HT-29 (cell line): ENCODE data around the gene SSC5D. TPM values are rescaled to one million over a fixed set of nuclear protein-coding genes. Genes with fewer than 3 reads are reported as not detected.
A peak's percentile ranks its signal among the peaks of the same experiment; 100 is the strongest.
"Not testable (repeated sequence)": the region's sequence is repeated elsewhere in the genome, so short reads cannot be mapped to it uniquely, and the experiment has no call there.

Experiments used
- DNase-seq: peaks from one replicate; pipeline ENCODE4 v3.0.0-alpha.2; 2015; ENCODE audit warnings: low spot score
- total RNA-seq: library from RNA; depleted of rRNA; stranded (reverse); fragments of >200 nt; shearing (Covaris generic); gene quantifications from 2 replicates; pipeline ENCODE4 v1.2.3, GENCODE V29; 2014; rRNA removed

Gene SSC5D
- total RNA-seq: 0.18 TPM in 1 of 2 replicates, not detected in the other

DNA sequence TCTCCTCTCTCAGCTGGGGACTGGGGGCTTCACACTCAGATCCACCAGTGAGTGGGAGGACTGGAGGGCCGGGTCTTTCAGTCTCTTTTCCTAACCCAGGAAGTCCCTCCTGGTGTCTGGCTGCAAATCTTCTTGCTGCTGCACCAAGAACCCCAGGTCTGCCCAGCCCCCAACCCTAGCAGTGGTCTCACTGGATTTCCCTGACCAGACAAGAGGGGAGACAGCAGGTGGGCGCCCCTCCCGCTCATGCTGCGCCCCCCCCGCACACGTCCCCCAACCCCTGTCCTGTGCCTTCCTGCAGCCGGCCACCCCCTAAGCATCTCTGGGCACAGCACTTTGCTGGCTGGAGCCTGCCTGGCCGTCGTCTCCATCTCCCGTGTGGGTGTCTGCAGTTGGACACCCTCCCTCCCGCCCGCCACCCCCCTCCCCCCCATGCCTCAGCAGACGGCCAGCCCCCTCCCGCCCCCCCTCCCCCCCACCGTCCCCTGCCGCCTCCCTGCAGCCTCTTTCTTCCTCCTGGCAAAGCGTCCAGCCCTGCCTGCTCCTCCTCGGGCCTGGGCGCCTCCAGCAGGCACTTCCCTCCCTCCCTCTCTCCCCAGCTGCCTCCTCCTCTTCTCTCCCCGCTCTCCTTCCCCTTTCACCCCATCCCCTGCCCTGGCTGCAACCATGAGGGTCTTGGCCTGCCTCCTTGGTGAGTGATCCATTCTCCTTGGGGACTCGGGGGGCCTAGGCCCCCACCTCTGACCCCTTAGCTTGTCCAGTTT lies at the start of gene SSC5D:
Gene SSC5D, plus strand, starts transcription at position 513 of the 764 bp plus-strand sequence. Its CDS starts 154 bp downstream, at position 667.
- DNase-seq: no peak

DNA sequence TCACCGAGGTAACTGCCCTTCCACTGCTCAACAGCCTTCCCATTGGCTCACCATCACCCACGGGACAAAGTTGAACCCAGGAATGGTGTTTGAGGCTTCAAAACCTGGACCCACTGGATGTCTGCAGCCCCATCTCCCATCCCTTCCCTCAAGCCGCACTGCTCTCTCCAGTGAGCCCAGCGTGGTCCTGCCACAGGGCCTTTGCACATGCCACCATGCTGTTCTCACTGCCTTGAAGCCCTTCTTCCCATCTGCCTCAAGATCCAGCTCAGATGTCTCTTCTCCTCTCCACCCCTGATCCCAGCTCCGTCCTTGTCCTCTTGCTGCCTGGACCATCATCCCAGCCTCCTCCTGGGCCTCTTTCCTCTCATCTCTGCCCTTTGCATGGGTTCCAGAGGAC lies 49.2 kb upstream of the SSC5D start:
- no peak for DNase-seq

DNA sequence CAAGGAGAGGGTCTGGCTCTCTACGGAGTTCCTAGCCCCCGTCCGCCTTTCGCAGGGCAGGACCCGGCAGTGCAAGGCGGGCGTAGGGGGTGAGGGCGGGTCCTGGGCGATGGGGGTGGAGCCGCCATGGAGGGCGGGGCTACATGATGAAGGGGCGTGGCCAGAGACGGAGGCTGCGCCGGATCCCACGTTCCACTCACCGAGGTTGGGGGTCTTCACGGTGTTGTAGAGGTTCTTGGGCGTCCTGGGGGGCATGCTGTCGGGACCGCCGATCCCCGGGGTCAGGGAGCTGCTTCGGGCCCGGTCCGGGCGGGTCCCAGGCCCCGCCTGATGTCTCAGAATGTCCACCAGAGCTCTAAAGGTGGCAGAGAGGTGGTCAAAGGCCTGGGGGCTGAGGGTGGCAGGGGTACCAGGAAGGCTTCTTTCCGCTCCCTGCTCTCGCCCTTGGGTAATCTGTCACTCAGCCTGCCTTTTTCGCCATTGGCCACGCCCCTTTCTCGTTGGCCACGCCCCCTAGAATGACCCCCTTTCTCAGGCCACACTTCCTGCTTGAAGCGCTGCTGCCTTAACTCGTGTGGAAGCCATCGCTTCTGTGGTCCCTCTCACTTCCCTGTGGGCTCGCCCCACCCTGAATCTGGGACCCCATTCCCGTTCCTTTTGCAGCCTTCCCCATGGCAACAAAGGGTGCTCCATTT lies 47.7 kb upstream of the SSC5D start:
- DNase-seq: no peak

DNA sequence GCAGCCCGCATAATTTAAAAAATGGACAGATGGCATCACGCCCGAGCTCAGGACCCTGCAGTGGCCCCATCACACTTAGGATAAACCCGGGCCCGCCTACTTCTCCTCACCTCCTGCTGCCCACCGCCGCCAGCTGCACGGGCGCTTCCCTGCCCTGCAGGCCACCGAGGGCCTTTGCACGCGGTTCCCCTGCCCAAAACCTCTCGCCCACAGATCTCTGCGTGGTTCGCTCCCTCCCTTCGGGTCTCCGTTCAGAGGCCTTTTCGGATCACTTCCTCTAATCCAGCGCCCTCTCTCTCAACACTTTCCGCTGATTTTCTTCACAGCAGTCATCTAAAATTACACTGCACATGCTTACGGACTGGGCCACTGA lies 46.9 kb upstream of the SSC5D start:
- no peak for DNase-seq

DNA sequence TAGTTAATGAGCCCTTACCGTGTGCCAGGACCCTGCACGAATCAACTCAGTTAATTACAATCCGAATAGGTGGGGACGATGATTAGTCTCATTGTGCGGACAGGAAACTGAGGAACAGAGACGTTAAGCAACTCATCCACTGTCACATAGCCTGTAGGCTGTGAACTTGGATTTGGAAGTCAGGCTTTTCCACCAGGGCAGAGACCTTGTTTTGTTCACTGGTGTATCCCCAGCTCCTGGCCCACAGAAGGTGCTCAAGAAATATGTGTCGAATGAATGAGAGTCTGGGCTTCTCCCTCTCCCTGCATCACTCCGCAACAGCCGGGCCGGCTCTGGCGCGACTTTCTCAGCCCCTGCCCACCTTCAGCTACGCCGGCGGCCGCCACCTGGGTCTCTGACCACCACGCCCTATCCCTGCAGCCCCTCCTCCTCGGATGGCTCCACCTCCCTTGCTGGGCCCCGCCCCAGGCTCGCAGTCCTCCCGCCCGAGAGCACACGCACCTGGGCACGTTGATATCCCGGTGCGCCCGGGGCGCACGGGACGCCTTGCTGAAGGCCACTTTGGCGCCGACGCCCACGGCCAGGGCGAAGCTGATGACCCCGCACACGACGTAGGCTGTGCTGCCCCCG lies 46.4 kb upstream of the SSC5D start:
- no peak for DNase-seq

DNA sequence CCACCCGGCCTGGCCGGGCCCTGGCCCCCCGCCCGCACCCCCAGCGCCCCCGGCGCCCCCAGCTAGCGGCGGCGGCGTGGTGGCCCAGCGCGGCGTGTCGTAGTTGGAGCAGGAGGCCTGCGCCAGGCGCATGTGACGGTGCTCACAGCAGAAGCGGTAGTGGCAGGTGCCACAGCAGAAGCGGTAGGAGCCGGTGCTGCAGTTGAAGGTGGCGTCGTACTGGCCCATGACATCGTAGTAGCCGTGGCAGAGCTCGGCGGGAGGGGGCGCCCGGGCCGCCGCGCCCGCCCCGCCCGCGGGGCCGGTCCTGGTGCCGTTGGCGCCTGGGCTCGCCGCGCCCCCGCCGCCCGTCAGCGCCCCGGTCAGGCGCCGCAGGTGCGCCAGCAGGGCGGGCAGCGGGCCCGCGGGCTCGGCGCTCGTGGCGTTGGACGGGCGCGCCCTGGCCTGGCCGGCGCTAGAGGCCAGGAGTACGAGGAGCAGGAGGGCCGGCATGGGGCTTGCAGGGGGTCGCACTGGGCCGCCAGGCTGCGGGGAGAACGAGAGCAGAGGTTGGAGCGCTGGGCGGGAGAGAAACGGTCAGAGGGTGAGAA lies 45.8 kb upstream of the SSC5D start:
- no peak for DNase-seq

DNA sequence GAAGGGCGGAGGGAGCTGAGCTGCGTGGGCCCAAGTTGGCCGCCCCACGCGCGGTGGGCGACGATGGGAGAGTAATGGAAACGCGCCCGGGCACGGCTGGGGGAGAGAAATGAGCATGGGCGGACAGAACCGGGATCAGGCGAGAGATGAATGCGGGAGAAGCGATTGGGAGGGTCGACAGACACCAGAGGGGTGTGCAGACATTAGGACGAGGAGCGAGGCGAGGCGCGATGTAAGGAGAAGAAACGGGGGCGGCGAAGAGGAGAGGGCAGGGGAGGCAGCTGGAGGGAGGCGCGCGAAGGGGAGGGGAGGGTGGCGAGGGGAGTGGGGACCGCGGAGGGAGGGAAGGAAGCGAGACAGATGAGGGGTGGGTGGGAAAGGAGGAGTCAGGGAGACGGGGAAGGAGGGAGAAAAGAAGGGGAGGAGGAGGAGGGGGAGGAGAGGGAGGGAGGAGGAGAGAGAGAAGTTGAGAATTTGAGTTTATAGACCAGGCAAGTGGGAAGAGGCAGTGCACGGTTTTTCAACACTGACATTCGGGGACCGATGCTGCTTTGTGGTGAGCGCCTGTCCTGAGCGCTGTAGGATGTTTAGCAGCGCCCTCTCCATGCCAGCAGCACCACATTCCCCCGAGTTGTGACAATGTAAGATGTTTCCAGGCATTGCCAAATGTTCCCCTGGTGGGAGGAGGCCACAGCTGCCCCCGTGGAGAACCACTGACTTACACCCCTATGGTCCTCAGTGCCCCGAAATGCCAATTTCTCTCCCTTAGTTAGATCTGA lies 45.0 kb upstream of the SSC5D start, which contains the start of gene SHISA7:
Gene SHISA7, minus strand, starts transcription at position 256 of the 779 bp plus-strand sequence. CDS start 437 bp downstream, outside the sequence.
- DNase-seq: no peak

DNA sequence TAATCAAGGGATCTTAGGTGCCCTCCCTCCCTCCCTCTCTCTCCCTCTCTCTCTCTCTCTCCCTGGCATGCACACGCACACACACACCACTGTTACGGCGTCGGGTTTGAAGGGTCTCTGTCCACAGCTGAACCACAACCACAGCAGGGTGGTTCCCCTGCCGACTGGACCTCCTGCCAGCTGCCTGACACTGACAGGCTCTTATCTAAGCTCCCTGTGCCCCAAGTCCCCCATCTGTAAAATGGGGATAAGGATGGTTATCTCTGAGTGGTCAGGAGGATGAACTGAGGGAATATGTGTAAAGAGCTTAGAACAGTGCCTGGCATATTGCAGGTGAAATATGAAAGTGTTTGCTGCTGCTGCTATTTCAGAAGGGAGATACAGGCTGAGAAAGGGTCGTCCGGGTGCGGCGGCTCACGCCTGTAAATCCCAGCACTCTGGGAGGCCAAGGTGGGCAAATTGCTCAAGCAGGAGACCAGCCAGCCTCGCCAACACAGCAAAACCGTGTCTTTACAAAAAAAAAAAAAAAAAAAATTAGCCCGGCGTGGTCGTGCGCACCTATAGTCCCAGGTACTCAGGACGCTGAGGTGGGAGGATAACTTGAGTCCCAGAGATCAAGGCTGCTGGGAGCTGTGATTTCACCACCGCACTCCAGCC lies 44.3 kb upstream of the SSC5D start:
- no peak for DNase-seq

DNA sequence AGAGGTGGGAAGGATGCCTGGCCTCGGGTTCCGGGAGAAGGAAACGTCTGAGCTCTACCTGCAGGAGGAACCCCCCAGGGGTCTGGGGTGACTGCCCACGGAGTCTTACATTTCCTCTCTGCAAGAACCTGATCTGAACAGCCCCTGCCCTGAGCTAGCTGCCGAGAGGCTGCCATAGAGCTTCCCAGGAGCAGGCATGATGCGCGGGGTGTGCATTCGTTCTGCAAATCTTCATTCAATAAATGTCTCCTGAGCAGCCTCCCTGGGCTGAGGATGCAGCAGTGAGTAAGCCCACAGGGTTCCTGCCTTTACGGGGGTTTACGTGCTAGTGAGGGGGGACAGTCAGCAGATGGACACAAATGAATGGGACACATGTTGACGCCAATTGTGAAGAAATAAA lies 43.6 kb upstream of the SSC5D start:
- no peak for DNase-seq

DNA sequence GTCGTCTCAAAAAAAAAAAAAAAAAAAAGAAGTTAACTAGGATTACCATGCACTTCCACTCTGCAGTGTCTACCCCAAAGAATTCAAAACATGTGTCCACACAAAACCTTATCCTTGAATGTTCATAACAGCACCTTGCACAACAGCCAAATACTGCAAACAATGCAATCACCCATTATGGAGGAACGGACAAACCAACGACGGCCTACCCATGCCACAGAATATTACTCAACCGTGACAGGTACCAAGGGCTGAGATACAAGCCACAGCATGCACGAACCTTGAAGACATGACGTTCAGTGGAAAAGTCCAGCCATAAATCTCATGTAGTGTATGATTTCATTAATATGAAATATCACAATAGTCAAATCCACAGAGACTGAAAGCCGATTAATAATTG lies 42.2 kb upstream of the SSC5D start:
- no peak for DNase-seq

DNA sequence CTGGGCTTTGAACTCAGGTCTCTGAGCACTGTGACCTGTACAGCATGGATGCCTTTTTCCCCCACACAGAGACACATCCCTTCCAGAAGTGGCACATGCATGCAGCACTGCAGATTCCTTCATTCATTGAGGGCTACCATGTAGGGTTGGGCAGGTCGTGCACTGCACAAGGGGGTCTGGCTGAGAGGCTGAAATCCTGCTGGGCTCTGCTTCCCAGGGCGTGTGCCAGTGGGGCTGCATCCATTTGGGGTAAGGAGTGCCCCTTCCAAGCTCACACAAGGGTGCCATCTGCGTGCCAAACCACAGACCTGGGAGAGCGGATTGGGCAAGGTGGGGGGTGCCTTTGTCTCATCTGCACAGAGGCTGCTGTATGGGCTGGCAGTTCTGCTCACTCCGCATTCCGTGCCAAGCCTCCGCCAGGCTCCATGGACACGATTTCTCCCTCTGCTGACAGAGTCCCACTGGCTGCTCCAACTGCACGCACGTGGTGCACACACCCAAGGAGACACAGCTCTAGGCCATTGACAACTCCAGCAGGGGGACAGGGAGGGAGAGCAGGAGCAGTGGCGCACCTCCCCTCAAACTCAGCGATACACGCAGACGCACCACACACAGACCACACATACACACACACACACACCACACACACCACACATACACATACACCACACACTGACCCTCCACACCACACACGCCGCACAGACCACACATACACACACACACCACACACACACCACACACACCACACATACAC lies 40.6 kb upstream of the SSC5D start:
- peak; percentile 50 for DNase-seq

DNA sequence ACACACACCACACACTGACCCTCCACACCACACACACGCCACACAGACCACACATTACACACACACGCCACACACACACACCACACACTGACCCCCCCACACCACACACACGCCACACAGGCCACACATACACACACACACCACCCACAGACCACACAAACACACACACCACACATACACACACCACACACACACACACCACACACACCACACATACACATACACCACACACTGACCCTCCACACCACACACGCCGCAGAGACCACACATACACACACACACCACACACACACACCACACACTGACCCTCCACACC lies 40.1 kb upstream of the SSC5D start:
- not testable (repeated sequence) for DNase-seq

DNA sequence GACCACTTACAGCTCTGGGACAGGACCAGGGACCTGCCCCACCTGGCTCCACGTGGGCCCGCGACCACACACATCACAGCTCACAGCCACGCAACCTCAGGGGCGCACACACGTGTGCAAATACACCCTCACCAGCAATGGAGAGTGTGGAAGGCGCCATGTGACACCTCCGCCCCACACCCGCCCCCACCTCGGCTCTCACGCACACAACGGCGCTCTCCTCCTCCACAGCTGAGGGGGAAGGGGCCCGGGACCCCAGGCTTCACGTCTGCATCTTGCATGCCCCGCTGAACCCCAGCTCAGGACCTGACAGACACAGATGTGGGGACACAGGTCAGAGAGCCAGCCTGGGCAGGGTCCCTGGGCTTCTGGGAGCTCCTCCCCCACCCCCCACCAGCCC lies 38.8 kb upstream of the SSC5D start:
- no peak for DNase-seq

DNA sequence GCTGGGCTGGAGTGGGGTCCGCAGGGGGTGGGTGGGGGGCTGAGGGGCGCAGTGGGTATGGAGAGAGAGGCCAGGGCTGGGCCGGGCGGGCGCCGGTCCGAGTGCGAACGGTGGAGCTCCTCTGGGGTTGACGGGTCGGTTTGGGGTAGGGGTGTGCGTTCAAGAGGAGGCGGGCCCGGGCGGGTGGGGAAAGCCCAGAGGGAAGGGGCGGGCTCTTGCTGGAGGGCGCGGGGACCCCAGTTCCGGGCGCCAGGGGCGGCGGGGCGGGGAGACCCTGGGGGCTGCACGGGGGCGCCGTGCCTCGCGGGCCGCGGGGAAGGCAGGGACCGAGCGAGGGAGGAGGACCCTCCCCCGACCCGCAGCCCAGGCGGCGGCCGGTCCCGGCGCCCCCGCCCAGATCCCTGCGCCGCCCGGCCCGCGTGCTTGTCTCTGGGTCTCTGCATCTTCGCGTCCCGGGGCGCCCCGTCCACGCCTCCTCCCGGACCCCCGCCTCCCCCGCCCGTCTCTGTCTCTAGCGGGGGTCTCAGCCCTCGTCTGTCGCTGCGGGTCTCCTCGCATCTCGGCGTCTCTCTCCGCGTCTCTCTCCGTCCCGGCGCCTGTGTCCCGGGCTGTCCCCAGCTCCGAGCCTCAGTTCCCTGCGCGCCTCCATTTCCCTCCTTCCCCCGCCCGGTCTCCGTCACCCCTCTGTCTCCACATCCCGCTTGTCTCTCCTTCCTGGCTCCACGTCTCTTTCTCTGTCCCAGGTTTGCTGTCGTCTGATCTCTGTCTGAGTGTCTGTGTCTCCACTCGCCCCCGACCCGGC lies 36.9 kb upstream of the SSC5D start:
- no peak for DNase-seq

DNA sequence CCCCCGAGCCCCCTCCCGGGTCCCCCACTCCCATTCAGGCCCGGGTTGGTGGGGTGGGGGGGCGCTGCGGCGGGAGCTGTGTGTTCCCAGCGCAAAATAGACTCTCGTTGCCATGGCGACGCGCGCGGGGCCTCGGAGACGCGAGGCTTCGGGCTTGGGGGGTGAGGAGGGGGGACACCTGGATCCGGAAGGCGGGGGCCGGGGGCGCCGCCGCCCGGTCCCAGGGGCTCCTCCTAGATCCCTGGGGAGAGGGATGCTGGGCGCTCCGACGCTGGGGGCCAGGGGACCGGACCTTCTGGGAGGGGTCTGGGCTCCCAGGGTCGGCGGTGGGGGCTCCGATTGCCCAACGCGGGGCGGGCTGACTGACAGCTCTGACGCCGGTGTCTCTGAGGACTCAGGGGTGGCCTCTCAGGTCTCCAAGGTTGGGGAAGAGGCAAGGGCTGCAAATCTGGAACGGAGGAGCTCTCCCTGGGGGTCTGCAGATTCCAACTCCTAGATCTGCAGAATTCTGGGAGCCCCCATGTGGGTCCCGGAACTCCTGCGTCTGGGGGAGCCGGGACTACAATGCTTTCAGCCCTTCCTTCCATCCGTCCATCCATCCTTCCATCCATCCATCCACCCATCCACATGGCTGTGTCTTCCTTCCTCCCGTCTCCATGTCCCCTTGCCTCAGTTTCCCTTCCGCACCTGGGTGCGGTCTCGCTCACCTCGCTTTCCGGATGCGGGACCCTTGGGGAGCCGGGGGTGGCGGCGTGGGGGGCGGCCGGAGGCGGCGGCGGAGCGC lies 36.1 kb upstream of the SSC5D start:
- no peak for DNase-seq

DNA sequence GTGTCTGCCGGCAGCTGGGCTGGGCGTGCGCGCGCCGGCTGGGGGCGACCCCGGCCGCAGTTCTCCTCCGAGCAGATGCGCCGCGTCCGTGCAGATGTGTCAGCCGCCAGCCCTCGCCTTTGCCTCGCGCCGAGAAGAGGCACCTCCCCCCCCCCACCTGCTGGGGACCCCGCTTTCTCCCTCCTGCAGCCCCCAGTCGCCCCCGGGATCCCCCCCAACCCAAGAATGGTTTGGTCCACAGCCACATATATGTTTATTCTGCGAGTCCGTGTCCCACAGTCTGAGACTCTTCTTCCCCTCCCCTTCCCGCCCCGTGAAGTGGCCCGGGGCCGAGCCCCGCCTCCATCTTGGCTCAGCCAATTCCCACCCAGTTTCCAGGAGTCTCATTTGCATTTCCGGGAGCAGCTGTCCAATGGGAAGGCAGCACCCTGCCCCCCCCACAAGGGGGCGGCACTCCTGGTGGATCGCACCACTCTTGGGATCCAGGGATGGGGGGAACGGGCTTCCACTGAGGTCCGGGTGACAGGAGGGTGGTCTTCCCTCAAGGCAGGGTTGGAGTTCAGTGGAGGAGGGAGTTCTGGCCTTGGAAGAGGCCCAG lies 35.4 kb upstream of the SSC5D start:
- DNase-seq: peak; percentile 27

DNA sequence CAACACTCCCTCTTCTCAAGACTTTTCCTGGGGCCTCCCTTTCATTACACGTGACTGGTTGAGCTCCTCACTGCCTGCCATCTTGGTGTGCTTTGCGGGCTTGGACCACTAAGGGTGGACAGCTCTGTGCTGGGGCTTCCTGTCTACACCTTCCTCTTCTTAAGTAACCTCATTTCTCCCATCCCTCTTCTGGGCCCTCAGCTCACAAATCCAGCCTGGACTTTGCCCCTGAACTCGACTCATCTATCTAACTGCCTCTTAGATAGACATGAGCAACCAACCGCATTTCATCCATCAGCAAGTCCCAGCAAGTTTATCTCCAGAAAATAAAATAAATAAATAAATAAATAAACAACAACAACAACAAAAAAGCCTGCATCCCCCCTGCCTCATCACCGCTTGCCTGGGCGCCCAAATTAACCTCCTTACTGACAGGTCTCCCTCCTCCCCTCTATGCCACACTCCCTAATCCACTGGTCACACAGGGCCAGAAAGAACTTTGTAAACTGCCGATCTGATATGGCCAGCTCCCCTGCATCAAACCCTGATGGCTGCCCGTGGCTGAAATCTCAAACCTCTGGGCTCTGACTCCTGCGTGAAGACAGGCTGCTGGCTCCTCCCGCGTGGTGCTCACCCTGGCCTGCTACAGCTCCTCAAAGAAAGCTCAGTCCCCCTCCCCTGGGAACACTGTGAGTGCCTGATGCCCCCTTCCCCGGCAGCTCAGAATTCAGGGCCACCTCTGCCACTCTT lies 34.5 kb upstream of the SSC5D start:
- no peak for DNase-seq
